ENCODE measurements around the gene VIL1. TPM values are rescaled to one million over a fixed set of nuclear protein-coding genes. Genes with fewer than 3 reads are reported as not detected.

Gene VIL1
- total and polyA plus RNA-seq, 2 of the 13 experiments (the other 11 are each of a cell fraction or from before 2014, with no cell fraction given): 287 to 301 TPM

DNA sequence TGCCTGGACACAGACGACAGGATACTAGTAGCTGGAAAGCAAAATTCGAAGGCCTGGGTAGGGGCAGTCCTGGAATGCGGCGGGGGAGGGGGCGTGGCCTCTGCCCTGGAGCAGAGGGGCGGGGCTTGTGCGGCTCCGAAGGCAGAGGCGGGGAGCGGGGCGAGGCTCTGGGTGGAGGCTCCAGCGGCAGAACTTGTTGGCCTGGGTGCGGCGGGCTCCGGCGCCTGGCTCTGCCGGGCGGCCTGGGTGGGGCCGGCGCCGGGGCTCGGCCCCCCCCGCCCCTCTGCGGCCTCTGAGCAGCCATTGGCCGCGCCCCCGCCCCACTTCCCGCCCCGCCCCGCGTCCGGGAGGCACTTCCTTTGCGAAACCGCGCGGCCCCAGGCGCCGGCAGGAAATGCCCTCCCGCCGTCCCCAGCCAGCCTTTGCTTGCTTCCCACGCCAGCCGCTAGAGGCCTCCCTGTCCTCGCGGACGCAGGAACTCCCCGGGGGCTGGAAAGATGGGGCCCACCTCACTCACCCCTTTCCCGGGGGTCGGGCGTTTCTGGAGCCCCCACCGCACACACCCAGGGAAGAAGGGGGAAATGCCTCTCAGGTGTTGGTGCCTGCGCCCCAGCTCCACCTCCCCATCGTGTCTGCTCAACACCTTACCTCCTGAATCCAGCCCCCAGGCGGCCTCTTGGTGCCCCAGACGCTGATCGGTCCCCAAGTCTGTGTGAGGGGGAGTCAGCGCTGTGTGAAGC, 12.5 kb upstream of the VIL1 start (continued):
- TF ChIP-seq RARA (CRISPR knock-in tag; IDR thresholded peaks at IDR 0.05): peak; percentile 24; the same call in 1 of the 2 replicates
- TF ChIP-seq U2AF2 (IDR thresholded peaks at IDR 0.05; ENCODE audit: low read depth, low read length): 0 out of 2 replicates have a peak, but pooled peaks have one; percentile 75
- TF ChIP-seq CREM (IDR thresholded peaks at IDR 0.05): 0 out of 2 replicates have a peak, but pooled peaks have one; percentile 19
- no peak for TF ChIP-seq CREM (CRISPR knock-in tag; IDR thresholded peaks at IDR 0.05)
- TF ChIP-seq RARG (CRISPR knock-in tag; IDR thresholded peaks at IDR 0.05; ENCODE audit: low read depth): no peak
- no peak for TF ChIP-seq ZNF17 (CRISPR knock-in tag; IDR thresholded peaks at IDR 0.05)
- TF ChIP-seq, protein P1, sequence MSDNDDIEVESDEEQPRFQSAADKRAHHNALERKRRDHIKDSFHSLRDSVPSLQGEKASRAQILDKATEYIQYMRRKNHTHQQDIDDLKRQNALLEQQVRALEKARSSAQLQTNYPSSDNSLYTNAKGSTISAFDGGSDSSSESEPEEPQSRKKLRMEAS (IDR thresholded peaks at IDR 0.05): no peak
- TF ChIP-seq, protein P2, sequence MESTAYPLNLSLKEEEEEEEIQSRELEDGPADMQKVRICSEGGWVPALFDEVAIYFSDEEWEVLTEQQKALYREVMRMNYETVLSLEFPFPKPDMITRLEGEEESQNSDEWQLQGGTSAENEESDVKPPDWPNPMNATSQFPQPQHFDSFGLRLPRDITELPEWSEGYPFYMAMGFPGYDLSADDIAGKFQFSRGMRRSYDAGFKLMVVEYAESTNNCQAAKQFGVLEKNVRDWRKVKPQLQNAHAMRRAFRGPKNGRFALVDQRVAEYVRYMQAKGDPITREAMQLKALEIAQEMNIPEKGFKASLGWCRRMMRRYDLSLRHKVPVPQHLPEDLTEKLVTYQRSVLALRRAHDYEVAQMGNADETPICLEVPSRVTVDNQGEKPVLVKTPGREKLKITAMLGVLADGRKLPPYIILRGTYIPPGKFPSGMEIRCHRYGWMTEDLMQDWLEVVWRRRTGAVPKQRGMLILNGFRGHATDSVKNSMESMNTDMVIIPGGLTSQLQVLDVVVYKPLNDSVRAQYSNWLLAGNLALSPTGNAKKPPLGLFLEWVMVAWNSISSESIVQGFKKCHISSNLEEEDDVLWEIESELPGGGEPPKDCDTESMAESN (CRISPR knock-in tag; conservative IDR thresholded peaks at IDR 0.05): no peak; the same call in none of the 2 replicates
- peak; percentile 97 for TF ChIP-seq SNAI1 (CRISPR knock-in tag; IDR thresholded peaks at IDR 0.05; ENCODE audit: borderline replicate concordance)
- TF ChIP-seq ZNF12 (CRISPR knock-in tag; IDR thresholded peaks at IDR 0.05): 0 out of 2 replicates have a peak, but pooled peaks have one; percentile 7
- peak; percentile 99 for TF ChIP-seq TAF15 (IDR thresholded peaks at IDR 0.05; ENCODE audit: low read depth, low read length, poor library complexity, severe bottlenecking)
- no peak; the same call in 1 of the 2 replicates for TF ChIP-seq ZNF564 (CRISPR knock-in tag; IDR thresholded peaks at IDR 0.05)
- TF ChIP-seq, protein P3, sequence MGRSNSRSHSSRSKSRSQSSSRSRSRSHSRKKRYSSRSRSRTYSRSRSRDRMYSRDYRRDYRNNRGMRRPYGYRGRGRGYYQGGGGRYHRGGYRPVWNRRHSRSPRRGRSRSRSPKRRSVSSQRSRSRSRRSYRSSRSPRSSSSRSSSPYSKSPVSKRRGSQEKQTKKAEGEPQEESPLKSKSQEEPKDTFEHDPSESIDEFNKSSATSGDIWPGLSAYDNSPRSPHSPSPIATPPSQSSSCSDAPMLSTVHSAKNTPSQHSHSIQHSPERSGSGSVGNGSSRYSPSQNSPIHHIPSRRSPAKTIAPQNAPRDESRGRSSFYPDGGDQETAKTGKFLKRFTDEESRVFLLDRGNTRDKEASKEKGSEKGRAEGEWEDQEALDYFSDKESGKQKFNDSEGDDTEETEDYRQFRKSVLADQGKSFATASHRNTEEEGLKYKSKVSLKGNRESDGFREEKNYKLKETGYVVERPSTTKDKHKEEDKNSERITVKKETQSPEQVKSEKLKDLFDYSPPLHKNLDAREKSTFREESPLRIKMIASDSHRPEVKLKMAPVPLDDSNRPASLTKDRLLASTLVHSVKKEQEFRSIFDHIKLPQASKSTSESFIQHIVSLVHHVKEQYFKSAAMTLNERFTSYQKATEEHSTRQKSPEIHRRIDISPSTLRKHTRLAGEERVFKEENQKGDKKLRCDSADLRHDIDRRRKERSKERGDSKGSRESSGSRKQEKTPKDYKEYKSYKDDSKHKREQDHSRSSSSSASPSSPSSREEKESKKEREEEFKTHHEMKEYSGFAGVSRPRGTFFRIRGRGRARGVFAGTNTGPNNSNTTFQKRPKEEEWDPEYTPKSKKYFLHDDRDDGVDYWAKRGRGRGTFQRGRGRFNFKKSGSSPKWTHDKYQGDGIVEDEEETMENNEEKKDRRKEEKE (IDR thresholded peaks at IDR 0.05): no peak
- TF ChIP-seq, protein P4, sequence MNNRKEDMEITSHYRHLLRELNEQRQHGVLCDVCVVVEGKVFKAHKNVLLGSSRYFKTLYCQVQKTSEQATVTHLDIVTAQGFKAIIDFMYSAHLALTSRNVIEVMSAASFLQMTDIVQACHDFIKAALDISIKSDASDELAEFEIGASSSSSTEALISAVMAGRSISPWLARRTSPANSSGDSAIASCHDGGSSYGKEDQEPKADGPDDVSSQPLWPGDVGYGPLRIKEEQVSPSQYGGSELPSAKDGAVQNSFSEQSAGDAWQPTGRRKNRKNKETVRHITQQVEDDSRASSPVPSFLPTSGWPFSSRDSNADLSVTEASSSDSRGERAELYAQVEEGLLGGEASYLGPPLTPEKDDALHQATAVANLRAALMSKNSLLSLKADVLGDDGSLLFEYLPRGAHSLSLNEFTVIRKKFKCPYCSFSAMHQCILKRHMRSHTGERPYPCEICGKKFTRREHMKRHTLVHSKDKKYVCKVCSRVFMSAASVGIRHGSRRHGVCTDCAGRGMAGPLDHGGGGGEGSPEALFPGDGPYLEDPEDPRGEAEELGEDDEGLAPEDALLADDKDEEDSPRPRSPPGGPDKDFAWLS (CRISPR knock-in tag; IDR thresholded peaks at IDR 0.05; ENCODE audit: borderline replicate concordance): peak; percentile 34; the same call in 1 of the 2 replicates
- TF ChIP-seq, protein P5, sequence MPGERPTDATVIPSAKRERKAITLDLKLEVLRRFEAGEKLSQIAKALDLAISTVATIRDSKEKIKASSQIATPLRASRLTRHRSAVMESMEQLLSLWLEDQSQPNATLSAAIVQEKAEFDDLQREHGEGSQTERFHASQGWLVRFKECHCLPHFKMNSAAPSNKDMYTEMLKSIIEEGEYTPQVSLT (CRISPR knock-in tag; IDR thresholded peaks at IDR 0.05; ENCODE audit: borderline replicate concordance, low read depth): no peak
- peak; percentile 60 for TF ChIP-seq KDM4B (CRISPR knock-in tag; IDR thresholded peaks at IDR 0.05)
- TF ChIP-seq NFKB2 (CRISPR knock-in tag; IDR thresholded peaks at IDR 0.05; ENCODE audit: borderline replicate concordance): peak; percentile 52; the same call in 1 of the 2 replicates
- TF ChIP-seq, protein P6, sequence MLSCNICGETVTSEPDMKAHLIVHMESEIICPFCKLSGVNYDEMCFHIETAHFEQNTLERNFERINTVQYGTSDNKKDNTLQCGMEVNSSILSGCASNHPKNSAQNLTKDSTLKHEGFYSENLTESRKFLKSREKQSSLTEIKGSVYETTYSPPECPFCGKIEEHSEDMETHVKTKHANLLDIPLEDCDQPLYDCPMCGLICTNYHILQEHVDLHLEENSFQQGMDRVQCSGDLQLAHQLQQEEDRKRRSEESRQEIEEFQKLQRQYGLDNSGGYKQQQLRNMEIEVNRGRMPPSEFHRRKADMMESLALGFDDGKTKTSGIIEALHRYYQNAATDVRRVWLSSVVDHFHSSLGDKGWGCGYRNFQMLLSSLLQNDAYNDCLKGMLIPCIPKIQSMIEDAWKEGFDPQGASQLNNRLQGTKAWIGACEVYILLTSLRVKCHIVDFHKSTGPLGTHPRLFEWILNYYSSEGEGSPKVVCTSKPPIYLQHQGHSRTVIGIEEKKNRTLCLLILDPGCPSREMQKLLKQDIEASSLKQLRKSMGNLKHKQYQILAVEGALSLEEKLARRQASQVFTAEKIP (CRISPR knock-in tag; IDR thresholded peaks at IDR 0.05; ENCODE audit: borderline replicate concordance): no peak
- peak; percentile 80; the same call in 1 of the 2 replicates for TF ChIP-seq HOXA3 (CRISPR knock-in tag; IDR thresholded peaks at IDR 0.05)
- TF ChIP-seq TMF1 (CRISPR knock-in tag; IDR thresholded peaks at IDR 0.05; ENCODE audit: low read depth): no peak; the same call in 1 of the 2 replicates

All from HepG2 (cell line).